HG03378 (cell line): ENCODE data around the gene CDCA3.

Experiments used
- ATAC-seq: cut with Tn5 transposase; IDR thresholded peaks from one replicate; pipeline ENCODE4 v1.9.1; 2021; ENCODE audit warnings: mild to moderate bottlenecking, moderate library complexity; ENCODE audit not compliant: unreplicated experiment

CDCA3 gene

DNA sequence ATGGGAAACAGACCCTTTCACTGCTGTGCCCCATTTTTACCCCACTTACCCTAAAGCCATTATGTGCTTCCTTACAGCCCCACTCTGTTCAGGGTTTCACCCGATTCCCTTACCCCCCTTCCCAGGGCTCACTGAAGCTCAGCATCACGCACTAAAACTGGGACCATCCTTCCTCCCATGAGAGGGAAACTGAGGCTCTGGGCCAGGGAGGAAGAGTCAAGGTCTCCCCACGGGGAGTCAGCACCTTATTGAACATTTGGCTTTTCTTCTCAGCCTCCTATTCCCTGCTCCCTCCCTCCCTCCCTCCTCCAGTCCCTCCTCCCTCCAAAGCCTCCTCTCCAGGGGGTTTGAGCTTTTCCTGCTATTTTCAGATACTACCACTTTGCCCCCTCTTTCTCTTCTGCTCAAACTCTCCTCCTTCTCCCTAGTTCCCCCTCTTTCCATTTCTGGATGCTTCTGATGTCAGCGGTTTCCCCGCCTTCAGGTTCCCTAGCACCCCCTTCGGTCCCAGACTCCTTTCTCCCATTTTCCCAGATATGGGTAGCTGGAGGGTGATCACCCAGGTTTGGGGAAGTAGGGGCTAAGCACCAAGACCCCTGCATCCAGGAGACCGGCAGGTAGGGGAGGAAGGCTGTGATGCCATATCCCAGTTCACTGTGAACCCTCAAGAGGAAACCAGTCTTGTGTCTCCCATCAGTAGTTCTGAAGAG is 28.5 kb downstream of the CDCA3 start:
- no peak for ATAC-seq

DNA sequence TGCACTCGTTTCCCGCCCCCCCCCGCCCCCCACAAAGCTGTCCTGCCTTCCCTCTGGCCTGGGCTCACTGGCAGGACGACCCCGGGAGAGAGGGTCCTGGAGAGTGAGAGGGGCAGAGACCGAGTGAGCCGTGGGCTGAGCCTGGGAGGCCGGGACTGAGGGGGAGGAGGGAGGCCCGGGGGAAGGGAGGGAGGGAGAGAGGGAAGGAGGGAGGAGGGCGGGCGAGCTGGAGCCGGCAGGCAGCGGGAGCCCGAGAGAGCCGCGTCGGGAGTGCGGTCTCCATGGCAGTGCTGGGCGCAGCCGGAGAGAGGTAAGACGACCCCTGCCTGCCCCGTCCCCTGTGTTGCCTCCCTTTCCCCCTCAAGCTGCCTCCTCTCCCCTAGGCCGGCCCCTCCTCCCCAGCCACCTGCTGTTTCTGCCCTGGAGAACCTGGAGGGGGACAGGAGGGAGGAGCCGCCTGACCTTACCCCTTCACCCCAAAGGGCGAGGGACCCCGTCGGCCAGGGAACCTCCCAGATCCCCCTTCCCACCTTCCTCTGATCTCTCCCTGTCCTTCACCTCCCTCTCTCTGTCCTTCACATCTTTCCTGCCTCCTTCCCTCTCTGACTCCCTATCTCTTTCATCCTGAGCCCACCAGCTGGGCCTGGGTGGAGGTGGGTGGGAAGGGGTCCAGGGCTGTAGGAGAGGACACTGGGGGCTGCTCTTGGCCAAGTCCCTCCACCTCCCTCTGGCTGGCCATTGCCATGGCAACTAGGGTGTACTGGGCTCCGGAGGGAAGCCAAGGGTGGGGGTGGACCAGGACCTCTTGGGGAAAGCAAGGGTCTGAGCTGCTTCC is 29.3 kb downstream of the CDCA3 start, which contains the start of gene GPR162:
GPR162 (plus strand) TSS at position 231 of the 835 bp plus-strand sequence. CDS start 2,078 bp downstream, outside the sequence.
- no peak for ATAC-seq

DNA sequence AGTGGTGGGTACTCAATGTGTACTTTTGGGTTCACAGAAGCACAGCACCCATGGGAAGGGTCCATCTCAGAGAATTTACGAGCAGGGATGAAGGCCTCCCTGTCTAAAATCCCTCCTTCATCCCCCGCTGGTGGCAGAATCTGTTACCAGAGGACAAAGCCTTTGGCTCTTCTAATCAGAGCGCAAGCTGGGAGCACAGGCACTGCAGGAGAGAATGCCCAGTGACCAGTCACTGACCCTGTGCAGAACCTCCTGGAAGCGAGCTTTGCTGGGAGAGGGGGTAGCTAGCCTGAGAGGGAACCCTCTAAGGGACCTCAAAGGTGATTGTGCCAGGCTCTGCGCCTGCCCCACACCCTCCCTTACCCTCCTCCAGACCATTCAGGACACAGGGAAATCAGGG is 30.9 kb downstream of the CDCA3 start:
- ATAC-seq, result no peak

DNA sequence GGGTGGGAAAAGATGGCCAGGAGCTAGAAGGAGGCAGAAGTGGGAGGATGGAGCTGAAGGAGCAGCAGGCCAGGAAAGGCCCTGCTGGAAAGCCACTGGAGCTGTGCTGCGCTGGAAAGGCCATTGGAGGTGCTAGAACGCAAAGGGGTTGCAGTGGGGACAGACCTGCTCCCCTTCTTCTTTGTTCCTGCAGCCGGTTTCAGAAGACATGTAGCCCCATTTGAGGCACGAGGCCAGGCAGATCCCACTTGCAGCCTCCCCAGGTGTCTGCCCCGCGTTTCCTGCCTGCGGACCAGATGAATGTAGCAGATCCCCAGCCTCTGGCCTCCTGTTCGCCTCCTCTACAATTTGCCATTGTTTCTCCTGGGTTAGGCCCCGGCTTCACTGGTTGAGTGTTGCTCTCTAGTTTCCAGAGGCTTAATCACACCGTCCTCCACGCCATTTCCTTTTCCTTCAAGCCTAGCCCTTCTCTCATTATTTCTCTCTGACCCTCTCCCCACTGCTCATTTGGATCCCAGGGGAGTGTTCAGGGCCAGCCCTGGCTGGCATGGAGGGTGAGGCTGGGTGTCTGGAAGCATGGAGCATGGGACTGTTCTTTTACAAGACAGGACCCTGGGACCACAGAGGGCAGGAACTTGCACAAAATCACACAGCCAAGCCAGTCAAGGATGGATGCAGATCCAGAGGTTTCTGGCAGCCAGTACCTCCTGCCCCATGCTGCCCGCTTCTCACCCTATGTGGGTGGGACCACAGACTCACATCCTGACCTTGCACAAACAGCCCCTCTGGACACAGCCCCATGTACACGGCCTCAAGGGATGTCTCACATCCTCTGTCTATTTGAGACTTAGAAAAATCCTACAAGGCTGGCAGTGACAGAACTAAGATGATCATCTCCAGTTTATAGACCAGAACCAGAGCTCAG is 31.7 kb downstream of the CDCA3 start:
- ATAC-seq, result no peak

DNA sequence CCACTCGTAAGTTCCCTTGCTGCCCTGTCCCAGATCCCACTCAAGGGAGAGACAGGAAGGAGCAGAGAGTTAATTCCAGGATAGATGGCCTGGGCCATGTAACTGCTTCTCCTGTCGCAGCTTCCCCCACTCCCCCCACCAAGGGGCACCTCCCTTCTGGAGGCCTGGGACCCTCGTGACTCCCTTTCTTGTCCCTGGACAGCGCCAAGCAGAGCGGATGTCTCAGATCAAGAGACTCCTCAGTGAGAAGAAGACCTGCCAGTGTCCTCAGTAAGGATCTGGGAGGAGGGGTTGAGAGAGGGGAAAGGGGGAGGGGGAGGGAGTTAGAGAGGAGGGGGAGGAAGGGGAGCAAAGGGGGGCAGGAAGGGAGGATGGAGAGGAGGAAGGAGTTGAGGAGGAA is 32.4 kb downstream of the CDCA3 start:
- no peak for ATAC-seq

DNA sequence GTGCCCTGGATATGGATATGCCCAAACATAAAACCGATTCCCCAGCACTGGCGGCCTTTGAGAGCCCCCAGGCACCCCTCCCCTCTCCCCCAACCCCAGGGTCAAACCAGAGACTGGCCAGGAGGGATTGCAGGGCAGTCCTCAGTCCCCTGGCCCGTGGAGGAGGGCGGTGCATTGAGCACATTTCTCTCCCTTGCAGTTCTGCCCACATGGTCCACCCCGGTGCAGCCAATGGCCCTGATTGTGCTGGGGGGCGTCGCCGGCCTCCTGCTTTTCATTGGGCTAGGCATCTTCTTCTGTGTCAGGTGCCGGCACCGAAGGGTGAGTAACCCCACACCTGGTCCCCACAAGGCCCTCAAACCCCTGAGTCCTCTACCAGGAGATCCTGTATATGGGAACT is 32.9 kb downstream of the CDCA3 start:
- no peak for ATAC-seq

DNA sequence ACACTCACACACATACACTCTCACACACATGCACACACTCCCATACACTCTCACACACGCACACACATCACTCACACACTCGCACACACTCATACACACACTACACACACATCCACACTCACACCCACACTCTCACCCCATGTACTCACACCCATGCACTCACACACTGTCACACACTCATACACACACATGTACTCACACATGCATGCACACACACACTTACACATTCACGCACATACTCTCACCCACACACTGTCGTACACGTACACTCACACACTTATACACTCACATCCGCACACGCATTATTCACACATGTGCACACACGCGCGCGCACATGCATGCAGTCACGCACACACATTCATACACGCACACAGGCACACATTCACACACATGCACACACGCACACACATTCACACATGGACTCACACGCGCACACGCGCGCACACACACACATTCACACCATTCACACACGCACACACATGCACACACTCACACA is 33.4 kb downstream of the CDCA3 start:
- no peak for ATAC-seq

DNA sequence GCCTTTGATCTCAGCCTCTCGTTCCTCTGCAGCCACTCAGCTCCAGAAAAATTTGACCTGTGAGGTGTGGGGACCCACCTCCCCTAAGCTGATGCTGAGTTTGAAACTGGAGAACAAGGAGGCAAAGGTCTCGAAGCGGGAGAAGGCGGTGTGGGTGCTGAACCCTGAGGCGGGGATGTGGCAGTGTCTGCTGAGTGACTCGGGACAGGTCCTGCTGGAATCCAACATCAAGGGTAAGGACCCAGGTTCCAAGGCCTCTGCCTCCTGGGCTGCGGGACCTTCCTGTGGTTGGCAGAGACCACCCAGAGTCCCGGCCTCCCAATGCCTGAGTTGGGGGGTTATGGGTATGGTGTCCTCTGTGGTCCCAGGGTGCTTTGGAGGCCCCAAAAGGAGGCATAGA is 34.0 kb downstream of the CDCA3 start:
- ATAC-seq, result no peak

DNA sequence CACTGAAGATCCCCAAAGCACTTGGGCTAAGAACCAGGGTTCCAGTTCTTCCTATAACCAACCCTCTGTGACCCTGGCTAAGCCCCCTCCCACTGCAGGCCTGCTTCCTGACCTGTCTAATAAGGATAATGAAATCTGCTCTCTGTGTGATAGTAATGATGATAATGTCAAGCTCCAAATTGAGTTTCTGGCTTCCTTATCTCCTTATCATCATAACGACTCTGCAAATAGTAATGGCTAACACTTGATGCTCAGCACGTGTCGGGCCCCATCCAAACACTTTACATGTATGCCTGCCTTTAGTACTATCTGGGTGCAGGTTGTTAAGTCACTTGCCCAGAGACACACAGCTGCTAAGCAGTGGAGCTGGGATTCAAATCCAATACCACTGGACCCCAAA is 34.5 kb downstream of the CDCA3 start:
- ATAC-seq, result no peak

DNA sequence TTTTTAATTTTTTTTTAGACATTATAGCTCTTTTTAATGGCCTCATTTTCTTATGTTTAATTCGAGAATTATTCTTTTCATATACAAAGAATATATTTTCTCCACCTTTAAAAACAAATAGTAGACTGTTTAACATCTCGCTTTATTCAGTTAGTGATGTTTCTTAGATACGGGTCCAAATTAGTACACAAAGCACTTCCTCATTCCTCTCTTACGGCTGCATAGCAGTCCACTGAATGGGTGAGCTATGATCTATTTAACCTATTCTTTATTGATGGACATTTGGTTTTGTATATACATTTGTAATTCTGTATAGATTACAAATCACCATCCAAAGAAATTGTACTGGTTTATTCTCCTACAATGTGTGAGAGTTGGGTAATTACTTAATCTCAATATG is 37.7 kb downstream of the CDCA3 start:
- no peak for ATAC-seq

DNA sequence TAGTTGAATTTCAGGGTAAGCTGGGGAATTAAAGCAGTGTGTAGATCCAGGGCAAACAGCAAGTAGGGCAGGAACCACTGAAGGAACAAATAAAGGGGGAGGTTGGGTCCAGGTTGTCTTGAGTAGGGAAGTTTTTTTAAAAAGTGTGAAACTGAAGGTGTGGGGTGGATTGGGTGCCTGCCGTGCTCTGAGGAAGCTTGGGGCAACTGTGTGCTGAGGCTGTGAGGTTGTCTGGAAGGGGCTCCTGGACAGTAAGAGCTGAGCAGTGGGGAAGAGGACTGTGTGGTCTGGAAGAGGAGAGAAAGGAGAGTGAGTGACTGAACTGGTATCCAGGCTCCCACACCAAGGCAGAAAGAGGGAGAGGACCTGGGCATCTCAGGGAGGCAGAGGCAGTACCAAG is 40.3 kb downstream of the CDCA3 start:
- no peak for ATAC-seq

DNA sequence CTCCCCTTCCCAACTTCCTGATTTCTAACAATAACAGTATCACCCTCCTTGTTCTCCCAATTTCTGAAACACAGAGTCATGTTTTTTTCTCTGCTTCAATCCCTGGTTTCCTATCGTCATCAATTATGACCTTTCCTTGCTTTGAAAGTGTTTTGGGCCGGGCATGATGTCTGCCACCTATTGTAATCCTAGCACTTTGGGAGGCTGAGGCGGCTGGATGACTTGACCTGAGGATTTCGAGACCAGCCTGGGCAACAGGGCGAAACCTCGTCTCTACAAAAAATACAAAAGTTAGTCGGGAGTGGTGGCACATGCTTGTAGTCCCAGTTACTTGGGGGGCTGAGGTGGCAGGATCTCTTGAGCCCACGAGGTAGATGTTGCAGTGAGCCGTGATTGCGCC is 42.0 kb downstream of the CDCA3 start:
- ATAC-seq, result no peak

DNA sequence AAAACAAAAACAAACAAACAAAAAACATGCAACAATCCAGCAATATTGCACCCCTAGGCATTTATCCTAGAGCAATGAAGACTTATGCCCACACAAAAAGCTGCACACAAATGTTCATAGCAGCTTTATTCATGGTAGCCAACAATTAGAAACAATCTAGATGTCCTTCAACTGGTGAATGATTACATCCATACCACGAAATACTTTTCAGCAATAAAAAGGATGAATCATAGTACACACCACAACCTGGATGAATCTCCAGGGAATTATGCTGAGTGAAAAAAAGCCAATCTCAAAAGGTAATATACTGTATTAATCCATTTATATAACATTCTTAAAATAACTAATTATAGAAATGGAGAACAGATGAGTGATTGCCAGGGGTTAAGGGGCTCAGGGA is 43.9 kb downstream of the CDCA3 start:
- ATAC-seq, result no peak

DNA sequence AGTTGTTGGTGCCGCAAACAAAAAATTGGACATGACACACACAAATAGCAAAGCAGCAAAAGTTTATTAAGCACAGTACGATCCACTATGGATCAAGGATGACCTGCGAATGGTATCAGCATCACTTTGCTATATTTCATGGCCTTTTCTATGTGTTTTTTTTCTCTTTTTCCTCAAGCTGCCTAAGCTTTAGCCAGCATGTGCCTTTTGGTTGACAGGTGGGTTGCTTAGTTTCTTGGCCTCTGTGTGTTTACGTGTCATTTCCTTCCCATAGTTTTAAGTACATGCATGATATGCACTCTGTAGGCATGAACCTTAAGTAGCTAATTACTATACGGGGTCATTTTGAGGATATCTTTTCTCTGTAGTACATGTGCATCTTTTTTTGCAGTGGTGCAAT is 51.9 kb downstream of the CDCA3 start:
- no peak for ATAC-seq
